GM18861 (cell line): ENCODE measurements around the gene TOP2A.

Source experiments
- ATAC-seq: cut with Tn5 transposase; IDR thresholded peaks from one replicate; pipeline ENCODE4 v1.9.1; 2021; ENCODE audit not compliant: unreplicated experiment

Gene TOP2A

GRCh38 chr17:40348562-40349476 is 68.9 kb downstream of the TOP2A start:
- ATAC-seq: no peak

GRCh38 chr17:40348136-40348504 is 69.6 kb downstream of the TOP2A start:
- no peak for ATAC-seq

DNA sequence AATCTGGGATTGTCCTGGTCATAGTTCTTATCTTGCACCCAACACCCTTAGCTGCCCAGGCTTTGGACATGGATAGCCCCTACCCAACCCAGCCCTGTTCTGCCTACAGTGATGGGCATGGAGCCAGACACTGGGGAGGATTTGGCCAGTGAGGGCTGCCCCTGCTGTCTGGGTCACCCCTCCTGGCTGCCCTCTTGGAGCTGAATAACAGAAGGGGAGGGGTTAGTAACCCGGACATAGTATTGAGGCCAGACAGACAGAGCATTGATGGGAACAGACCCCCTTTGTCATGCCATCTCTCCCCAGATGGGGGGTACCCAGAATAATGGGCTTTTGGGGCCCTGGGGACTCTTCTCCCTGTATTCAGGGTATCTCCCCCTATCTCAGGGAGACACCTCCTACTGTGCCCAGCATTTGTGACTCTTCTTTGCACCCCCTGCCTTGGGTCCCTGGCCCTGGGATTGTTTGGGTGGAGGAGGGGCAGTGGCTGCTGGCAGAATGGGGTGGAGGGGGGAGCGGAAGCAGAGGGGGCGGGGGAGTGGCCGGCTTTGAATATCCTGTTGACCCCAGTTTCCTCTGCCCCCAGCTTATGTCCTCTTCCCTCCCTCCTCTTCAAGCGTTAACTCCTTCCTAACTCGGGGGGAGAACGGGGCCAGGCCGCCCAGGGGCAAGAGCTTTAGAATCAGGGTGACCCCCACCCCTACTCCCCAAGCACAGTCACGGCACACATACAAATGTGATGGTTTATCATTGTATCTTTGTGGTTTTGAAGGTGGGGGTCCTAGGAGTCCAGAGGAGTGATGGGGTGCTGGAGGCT is 70.2 kb downstream of the TOP2A start:
- no peak for ATAC-seq

DNA sequence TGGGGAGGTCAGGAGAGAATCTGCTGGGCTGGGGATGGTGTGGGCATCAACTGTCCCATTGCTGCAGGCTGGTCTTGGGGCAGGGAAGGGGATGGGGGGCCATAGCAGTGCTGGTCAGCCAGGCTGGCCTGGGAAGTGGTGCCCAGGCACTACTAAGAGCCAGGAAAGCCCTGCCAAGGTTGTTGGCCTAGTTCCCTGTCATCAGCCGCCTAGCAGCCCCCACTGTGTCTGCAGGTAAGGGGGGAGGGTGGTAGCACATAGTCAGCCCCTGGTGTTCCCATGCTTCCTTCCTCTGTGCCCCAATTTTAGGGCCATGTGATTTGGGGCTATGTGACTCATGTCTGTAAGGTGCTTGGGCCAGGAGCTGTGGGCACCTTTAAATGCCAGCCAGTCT is 70.9 kb downstream of the TOP2A start:
- ATAC-seq: no peak

DNA sequence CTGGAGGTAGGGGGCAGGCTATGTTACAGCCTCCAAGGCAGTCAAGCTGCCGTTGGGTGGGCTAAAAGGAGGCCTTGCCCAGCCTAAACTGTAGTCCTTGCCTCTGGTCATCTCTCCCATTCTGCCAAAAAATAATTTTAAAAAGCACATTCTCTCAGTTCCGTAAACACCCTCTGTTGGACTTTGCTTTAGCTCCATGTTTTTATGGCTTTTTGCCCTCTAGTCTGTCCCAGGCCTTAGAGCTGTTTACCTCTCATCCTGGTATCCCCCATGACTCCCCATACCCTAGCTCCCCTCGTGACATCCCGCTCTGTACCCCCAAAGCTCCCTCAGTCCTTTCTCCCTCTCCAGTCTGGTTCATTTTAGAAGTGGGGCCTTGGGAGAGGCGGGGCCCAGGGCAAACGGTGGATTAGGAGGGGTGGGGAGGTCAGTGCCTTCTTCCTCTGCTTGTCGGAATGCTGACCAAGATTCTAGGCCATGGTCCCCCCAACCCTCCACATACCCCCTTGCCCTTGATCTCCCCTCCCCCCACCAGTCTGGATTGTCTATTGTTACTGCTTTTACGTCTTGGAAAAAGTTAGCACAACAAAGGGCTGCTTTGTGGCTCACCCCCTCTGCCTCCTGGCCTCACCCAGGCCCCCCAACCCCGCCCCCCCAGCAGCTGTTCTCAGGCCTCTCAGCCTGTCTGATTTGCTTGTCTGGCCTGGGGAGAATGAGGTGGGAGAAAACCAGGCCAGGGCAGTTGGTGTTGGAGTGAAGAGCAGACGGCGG is 71.5 kb downstream of the TOP2A start:
- no peak for ATAC-seq

GRCh38 chr17:40345161-40345993 is 72.3 kb downstream of the TOP2A start:
- ATAC-seq: no peak

GRCh38 chr17:40344421-40345160 is 73.1 kb downstream of the TOP2A start:
- no peak for ATAC-seq

GRCh38 chr17:40343219-40344119 is 74.2 kb downstream of the TOP2A start:
- no peak for ATAC-seq

DNA sequence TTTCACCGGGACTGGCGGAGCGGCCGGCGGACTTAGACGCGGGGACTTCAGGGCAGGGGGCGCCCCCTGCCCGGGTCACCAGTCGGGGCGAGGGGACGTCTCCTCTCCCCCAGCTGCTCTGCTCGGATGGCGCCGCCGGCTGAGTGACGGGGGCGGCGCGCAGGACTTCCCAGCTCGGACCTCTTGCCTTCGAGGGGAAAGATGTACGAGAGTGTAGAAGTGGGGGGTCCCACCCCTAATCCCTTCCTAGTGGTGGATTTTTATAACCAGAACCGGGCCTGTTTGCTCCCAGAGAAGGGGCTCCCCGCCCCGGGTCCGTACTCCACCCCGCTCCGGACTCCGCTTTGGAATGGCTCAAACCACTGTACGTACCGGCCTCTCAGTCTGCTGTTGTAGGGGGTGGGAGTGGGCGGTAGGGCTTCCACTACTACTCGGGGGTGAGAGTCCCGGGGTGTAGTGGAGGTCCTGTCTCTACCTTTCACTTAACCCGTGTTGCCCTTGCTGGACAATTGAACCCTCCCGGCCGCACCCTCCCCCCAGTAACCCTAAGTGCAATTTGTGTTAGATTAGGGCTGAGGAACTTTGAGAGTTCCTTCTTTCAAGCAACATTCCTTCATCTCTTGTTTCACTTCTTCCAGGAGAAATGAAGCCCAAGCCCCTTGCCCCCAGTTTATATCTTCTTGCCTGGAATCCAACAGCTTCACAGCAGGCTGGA is 75.0 kb downstream of the TOP2A start:
- no peak for ATAC-seq

- no peak for ATAC-seq
Measured at GRCh38 chr17:40341808-40342503, 75.7 kb downstream of the TOP2A start.

- peak; percentile 52 for ATAC-seq
Measured at GRCh38 chr17:40340880-40341807, 76.6 kb downstream of the TOP2A start.

GRCh38 chr17:40340327-40340726 is 77.4 kb downstream of the TOP2A start:
- ATAC-seq: no peak

DNA sequence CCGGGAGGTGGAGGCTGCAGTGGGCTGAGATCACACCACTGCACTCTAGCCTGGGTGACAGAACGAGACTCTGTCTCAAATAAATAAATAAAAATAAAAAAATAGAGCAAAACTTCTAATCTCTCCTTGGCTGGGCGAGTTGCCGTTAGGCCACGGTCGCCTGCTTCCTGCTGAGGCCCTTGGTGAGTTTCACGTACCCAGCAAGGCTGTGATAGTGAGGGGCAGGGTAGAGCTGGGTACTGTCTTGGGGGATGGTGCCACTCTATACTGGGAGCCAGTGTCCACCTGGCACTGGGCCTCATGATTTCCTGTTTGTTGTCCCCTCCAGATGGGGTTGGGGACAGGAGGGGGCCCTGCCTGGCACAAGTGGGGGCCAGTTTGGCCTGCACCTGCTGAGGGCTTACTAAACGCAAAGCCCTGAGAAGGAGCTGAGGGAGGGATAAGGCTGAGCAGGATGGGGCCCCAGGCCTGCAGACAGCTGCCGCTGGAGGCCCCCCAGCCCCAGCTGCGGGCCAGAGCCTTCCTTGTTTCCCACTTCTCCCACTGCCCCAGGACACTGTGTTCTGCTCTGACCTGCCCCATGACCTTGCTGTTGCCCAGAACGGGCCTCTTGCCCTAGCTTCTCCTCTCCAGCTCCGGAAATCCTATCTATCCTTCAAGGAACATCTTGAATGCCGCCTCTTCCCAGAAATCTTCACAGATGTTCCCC is 78.6 kb downstream of the TOP2A start:
- no peak for ATAC-seq
